Stomach (tissue), 4 donors: ENCODE results near the gene TMEM176B.

Experiments
- EP300 ChIP-seq: sonication (generic); formaldehyde crosslinking; IDR thresholded peaks from one replicate; pipeline ENCODE4 v1.6.1; 2017; ENCODE audit warnings: antibody characterized with exemption
- POLR2A ChIP-seq, 4 donors: fragments of 450-650 bp; IDR thresholded peaks; one replicate each; pipeline ENCODE4 v1.6.1; 2016; ENCODE audit warnings: antibody characterized with exemption in 4 of 4, control low read depth in 2 of 4, mild to moderate bottlenecking in 1 of 4, moderate library complexity in 1 of 4
- TF ChIP-seq, protein P1 (sequence below), 7 experiments: fragments of 450-650 bp in 4 of 7; fragments of 200-600 bp in 3 of 7; sonication (generic) in 3 of 7; IDR thresholded peaks; one replicate each; pipeline ENCODE4 v1.5.1; 2016 to 2019; ENCODE audit warnings: antibody characterized with exemption in 7 of 7, control low read depth in 2 of 7, mild to moderate bottlenecking in 1 of 7

DNA sequence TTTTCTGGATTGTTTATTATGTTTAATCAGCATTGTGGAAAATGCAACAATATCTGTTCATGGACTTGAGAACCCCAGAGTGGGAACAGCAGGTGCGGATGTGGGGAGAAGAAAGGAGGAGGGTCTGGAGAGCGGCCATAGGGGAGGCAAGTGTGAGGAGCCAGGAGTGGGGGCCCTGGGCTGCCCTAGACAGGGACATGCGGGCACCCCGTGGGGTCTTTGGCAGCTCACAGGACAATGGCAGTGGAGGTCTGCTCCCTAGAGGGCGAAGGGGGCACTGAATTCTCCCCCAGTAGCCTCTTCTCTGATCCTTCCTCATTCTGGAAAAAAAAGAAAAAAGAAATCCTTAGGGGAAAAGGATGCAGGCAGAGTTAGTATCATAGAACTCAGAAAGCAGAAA, 8.9 kb downstream of the TMEM176B start:
- TF ChIP-seq, protein P1, sequence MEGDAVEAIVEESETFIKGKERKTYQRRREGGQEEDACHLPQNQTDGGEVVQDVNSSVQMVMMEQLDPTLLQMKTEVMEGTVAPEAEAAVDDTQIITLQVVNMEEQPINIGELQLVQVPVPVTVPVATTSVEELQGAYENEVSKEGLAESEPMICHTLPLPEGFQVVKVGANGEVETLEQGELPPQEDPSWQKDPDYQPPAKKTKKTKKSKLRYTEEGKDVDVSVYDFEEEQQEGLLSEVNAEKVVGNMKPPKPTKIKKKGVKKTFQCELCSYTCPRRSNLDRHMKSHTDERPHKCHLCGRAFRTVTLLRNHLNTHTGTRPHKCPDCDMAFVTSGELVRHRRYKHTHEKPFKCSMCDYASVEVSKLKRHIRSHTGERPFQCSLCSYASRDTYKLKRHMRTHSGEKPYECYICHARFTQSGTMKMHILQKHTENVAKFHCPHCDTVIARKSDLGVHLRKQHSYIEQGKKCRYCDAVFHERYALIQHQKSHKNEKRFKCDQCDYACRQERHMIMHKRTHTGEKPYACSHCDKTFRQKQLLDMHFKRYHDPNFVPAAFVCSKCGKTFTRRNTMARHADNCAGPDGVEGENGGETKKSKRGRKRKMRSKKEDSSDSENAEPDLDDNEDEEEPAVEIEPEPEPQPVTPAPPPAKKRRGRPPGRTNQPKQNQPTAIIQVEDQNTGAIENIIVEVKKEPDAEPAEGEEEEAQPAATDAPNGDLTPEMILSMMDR (IDR thresholded peaks at IDR 0.05): no peak
- TF ChIP-seq POLR2A (IDR thresholded peaks at IDR 0.05) (no peak), EP300 (no peak)
